Vagina (tissue), 2 donors: Measurements from ENCODE around the gene RNF187. TPM values are rescaled to one million over a fixed set of nuclear protein-coding genes. Genes with fewer than 3 reads are reported as not detected.

Experiments
- DNase-seq, 2 donors: peaks; one replicate each; pipeline ENCODE4 v3.0.0-alpha.2; 2017; ENCODE audit errors: extremely low spot score in 2 of 2
- H3K27ac ChIP-seq: fragments of 200-600 bp; sonication (generic); one replicate; pipeline ENCODE4 v1.5.1; 2019
- H3K27me3 ChIP-seq: fragments of 200-600 bp; sonication (generic); one replicate; pipeline ENCODE4 v1.5.1; 2019
- H3K36me3 ChIP-seq, 2 donors: fragments of 200-600 bp; sonication (generic); one replicate each; pipeline ENCODE4 v1.5.1; 2017 to 2019
- H3K4me1 ChIP-seq: fragments of 200-600 bp; sonication (generic); one replicate; pipeline ENCODE4 v1.5.1; 2019
- H3K4me3 ChIP-seq, 2 donors: fragments of 200-600 bp; sonication (generic); 1 replicate in 1 of 2; 2 replicates in 1 of 2; pipeline ENCODE4 v1.5.1; 2016 to 2019
- H3K9me3 ChIP-seq: fragments of 200-600 bp; sonication (generic); one replicate; pipeline ENCODE4 v1.5.1; 2019
- POLR2A ChIP-seq, 2 donors: fragments of 450-650 bp; IDR thresholded peaks; one replicate each; pipeline ENCODE4 v1.6.1; 2017; ENCODE audit warnings: antibody characterized with exemption in 2 of 2, mild to moderate bottlenecking in 2 of 2, moderate library complexity in 2 of 2
- POLR2AphosphoS5 ChIP-seq, 2 donors: sonication (generic); formaldehyde crosslinking; IDR thresholded peaks; one replicate each; pipeline ENCODE4 v1.9.0; 2017; ENCODE audit warnings: antibody characterized with exemption in 2 of 2, mild to moderate bottlenecking in 2 of 2, low read depth in 1 of 2; ENCODE audit not compliant: insufficient read depth in 1 of 2
- intact Hi-C: fragments of 100-400 bp; cut with DNase I; formaldehyde crosslinking; loops from one replicate; pipeline ENCODE4 v1.15.1; 2023
- total RNA-seq: library from RNA; depleted of rRNA; stranded (reverse); fragments of >200 nt; gene quantifications from one replicate; pipeline ENCODE4 v1.2.3, GENCODE V29; 2016
- TF ChIP-seq, protein P1 (sequence below), 3 experiments: fragments of 450-650 bp in 2 of 3; fragments of 200-600 bp in 1 of 3; sonication (generic) in 1 of 3; IDR thresholded peaks; one replicate each; pipeline ENCODE4 v1.5.1; 2017 to 2019; ENCODE audit warnings: antibody characterized with exemption in 3 of 3, mild to moderate bottlenecking in 2 of 3, moderate library complexity in 2 of 3

The RNF187 gene
- total RNA-seq, 1 donor from 2014 or later, result 36.8 TPM

DNA sequence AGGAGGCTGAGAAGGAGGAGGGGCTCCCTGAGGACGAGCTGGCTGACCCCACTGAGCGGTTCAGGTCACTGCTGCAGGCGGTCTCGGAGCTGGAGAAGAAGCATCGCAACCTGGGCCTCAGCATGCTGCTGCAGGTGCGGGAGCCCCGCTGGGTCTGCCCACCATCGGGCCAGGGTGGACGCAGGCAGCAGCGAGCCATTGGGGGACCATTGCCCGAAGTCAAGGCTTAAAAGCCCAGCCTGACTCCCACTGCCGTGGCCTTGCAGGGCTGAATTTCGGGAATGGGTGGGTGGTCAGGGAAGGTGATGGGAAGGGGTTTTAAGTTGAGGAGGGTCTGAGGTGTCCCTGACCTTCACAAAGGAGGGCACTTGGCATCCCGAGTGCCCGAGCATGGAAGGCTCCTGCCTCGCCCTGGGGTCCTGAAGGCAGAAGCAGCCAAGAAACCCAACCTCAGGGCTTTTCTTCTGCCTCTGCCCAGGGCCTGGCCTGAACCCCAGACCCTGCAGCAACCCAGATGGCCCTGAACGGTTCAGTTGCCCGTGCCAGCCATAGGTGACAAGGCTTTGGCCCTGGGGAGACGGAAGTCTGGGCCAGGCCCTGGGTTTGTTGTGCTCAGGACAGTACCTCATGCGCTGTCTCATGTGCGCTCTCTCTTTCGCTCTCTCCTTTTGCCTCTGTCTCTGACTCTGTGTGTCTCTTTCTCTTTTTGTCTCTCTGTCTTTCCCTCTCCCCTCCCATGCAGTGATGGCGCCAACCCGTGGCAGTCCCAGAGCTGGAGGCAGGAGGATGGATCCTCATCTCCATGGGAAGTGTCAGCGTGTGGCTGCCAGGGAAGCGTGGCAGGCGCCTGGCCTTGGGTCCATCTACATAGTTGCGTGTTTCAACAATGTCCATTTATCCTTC lies 6.2 kb downstream of the RNF187 start:
- Histone ChIP-seq H3K27ac (no peak overlapping the region), H3K27me3 (no peaks in the 10 kb centered on the region), H3K36me3 (peaks cover 0 to 44% of the 10 kb centered on the region in 2 donors), H3K9me3 (no peaks in the 10 kb centered on the region), H3K4me3 (no peak overlapping the region), H3K4me1 (peaks cover 34% of the 10 kb centered on the region)
- intact Hi-C loops, result no loop called here
- DNase-seq, result no peak
- TF ChIP-seq, protein P1, sequence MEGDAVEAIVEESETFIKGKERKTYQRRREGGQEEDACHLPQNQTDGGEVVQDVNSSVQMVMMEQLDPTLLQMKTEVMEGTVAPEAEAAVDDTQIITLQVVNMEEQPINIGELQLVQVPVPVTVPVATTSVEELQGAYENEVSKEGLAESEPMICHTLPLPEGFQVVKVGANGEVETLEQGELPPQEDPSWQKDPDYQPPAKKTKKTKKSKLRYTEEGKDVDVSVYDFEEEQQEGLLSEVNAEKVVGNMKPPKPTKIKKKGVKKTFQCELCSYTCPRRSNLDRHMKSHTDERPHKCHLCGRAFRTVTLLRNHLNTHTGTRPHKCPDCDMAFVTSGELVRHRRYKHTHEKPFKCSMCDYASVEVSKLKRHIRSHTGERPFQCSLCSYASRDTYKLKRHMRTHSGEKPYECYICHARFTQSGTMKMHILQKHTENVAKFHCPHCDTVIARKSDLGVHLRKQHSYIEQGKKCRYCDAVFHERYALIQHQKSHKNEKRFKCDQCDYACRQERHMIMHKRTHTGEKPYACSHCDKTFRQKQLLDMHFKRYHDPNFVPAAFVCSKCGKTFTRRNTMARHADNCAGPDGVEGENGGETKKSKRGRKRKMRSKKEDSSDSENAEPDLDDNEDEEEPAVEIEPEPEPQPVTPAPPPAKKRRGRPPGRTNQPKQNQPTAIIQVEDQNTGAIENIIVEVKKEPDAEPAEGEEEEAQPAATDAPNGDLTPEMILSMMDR (IDR thresholded peaks at IDR 0.05), result no peak
- TF ChIP-seq POLR2AphosphoS5 (IDR thresholded peaks at IDR 0.05; ENCODE audit: insufficient read depth in 1 of 2, low read depth in 1 of 2), result no peak
- no peak for TF ChIP-seq POLR2A (IDR thresholded peaks at IDR 0.05)

DNA sequence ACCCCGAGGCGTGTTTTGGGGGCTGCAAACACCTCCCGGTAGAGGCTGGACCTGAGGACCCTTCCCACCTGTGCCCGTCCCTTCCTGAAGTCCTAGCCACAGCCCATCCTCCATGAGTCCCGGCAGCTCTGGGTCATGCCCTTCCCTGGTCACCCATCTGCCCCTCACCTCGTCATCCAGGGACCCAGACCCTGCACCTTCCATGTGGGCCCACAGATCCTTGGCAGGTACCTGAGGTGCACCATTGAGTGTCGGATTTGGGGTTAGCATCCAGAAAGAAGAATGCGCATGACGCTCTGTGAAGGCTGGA lies 6.8 kb downstream of the RNF187 start:
- intact Hi-C loops, result no loop called here
- DNase-seq, result no peak
- Histone ChIP-seq H3K4me3 (no peak overlapping the region), H3K36me3 (peaks cover 0 to 44% of the 10 kb centered on the region in 2 donors), H3K27ac (no peak overlapping the region), H3K27me3 (no peaks in the 10 kb centered on the region), H3K9me3 (no peaks in the 10 kb centered on the region), H3K4me1 (peaks cover 28% of the 10 kb centered on the region)
- no peak for TF ChIP-seq POLR2A (IDR thresholded peaks at IDR 0.05)
- TF ChIP-seq, protein P1 (IDR thresholded peaks at IDR 0.05), result no peak

DNA sequence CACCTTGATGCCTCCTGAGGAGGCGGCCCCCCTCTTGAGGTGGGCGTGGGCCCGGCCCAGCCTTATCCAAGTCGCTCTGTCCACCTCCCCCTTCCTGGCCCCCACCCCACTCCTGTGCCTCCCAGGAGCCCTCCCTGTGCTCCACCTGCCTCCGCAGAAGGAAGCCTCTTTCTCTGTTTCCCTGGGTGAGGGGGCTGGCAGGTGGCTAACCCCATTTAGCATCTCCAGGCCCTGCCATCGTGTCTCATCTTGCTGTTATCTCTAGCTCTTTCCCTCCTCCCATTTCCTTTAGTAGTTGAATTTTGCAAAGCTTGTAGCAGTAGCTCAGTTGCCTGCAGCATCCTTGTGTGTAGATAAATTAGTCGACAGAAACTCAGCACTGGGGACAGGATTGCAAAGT lies 7.2 kb downstream of the RNF187 start:
- intact Hi-C loops, result no loop called here
- H3K4me1 ChIP-seq, result peaks cover 24% of the 10 kb centered on the region
- no peak overlapping the region for H3K4me3 ChIP-seq
- peaks cover 0 to 45% of the 10 kb centered on the region in 2 donors for H3K36me3 ChIP-seq
- H3K27me3 ChIP-seq, result no peaks in the 10 kb centered on the region
- H3K9me3 ChIP-seq, result no peaks in the 10 kb centered on the region
- TF ChIP-seq, protein P1 (IDR thresholded peaks at IDR 0.05), result no peak
- no peak overlapping the region for H3K27ac ChIP-seq
- no peak for DNase-seq

DNA sequence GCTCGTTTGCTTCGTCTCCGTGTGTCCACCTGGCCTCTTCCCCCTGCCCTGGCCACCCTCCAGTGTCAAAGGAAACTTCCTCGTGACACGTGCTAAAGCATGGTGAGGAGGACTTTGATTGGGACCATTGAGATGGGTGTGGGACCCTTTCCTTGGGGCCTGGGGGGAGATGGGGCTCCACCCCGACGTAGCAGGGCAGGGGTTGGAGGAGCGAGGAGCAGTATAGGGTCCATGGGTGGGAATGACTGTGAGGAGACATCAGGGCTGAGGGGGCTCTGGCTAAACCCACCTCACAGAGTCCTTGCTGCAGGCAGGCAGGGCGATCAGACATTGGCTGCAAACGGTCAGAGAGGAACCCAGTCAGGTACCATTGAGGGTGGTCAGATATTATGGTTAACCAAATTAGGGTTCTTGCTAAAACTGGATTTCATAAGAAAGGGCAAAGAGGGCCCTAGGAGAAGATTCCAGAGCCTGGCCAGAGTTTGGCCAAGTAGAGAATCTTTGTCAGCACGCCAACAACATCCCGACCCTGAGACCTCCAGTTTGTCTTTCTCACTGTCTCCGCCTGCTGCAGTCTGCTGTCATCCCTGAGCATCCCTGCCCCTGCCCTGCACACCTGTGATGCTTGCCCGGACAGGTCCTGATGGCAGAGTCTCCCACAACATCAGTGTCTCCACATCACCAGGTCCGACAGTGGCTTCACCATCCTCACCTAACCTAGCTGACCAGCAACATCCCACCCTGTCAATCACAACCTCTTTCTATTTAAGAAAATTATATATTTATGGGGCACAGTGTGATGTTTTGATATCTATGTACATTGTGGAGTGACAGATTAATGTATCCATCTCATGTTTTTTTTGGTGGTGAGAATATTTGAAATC lies 8.0 kb downstream of the RNF187 start:
- DNase-seq, result no peak
- peaks cover 0 to 39% of the 10 kb centered on the region in 2 donors for H3K36me3 ChIP-seq
- no peak overlapping the region for H3K27ac ChIP-seq
- no peak overlapping the region for H3K4me3 ChIP-seq
- intact Hi-C loops, result no loop called here
- no peaks in the 10 kb centered on the region for H3K9me3 ChIP-seq
- H3K4me1 ChIP-seq, result peaks cover 16% of the 10 kb centered on the region
- H3K27me3 ChIP-seq, result no peaks in the 10 kb centered on the region
- TF ChIP-seq, protein P1 (IDR thresholded peaks at IDR 0.05), result no peak
- TF ChIP-seq POLR2A (IDR thresholded peaks at IDR 0.05) (no peak), POLR2AphosphoS5 (IDR thresholded peaks at IDR 0.05; ENCODE audit: insufficient read depth in 1 of 2, low read depth in 1 of 2) (no peak)

DNA sequence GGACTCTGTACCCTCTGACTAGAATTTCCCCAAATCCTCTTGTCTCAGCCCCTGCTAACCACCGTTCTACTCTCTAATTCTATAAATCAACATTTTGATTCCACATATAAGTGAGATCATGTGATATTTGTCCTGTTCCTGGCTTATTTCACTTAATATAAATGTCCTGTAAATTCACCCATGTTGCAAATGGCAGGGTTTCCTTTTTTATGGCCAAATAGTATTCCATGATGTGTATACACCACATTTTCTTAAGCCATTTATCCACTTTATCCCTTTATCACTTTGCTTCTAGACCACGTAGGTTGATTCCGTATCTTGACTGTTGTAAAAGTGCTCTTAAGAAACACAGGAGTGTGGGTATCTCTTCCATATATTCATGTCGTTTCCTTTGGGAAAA lies 8.9 kb downstream of the RNF187 start:
- Histone ChIP-seq H3K4me1 (peaks cover 12% of the 10 kb centered on the region), H3K27me3 (no peaks in the 10 kb centered on the region), H3K27ac (no peak overlapping the region), H3K36me3 (peaks cover 0 to 31% of the 10 kb centered on the region in 2 donors), H3K9me3 (no peaks in the 10 kb centered on the region), H3K4me3 (no peak overlapping the region)
- intact Hi-C loops, result no loop called here
- TF ChIP-seq, protein P1 (IDR thresholded peaks at IDR 0.05), result no peak
- TF ChIP-seq POLR2AphosphoS5 (IDR thresholded peaks at IDR 0.05; ENCODE audit: insufficient read depth in 1 of 2, low read depth in 1 of 2) (no peak), POLR2A (IDR thresholded peaks at IDR 0.05) (no peak)
- no peak for DNase-seq
